MM.1S (cell line): Measurements from ENCODE around the gene GVQW3.

ENCODE experiments used
- CTCF ChIP-seq: fragments of 300-600 bp; sonication (generic); IDR thresholded peaks from 2 replicates; pipeline ENCODE4 v1.5.1; 2016; ENCODE audit warnings: antibody characterized with exemption, low read length, mixed read lengths
- EZH2 ChIP-seq: fragments of 300-600 bp; sonication (generic); optimal IDR thresholded peaks from 2 replicates; pipeline ENCODE3; 2017; ENCODE audit warnings: low read depth, mild to moderate bottlenecking, antibody characterized with exemption, low read length, mixed read lengths

- TF ChIP-seq CTCF = no peak
- no peak for TF ChIP-seq EZH2
These were observed 43.2 kb upstream of the GVQW3 start for GRCh38 chr11:76337923-76338322.
